Sigmoid colon (tissue), 4 donors: ENCODE measurements around the gene GRXCR2.

Experiments
- POLR2AphosphoS5 ChIP-seq, 4 donors: sonication (generic); formaldehyde crosslinking; IDR thresholded peaks; one replicate each; pipeline ENCODE4 v1.6.1; 2017; ENCODE audit warnings: antibody characterized with exemption in 4 of 4
- TF ChIP-seq, protein P1 (sequence below), 4 experiments: fragments of 450-650 bp in 3 of 4; fragments of 200-600 bp in 1 of 4; IDR thresholded peaks; one replicate each; pipeline ENCODE4 v1.5.1; 2016 to 2019; ENCODE audit warnings: antibody characterized with exemption in 4 of 4, mild to moderate bottlenecking in 3 of 4, moderate library complexity in 2 of 4

DNA sequence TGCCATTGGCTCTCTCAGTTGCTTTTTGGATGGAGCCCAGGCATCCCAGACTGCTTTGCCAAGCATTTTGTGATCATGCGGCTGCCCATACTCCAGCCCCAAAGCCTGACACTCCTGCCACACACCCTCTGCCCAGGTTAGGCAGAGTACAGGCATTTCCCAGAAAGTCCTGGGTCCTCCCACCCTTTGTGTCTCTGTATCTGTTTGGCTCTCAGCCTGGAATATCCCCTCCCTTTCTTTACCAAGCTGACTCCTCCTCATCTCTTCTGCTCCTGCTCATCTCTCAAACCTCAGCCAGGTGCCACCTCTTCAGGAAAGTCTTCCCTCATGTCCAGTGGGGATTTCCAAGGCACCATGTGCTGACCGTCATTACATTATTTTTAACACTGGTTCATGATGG is 49.2 kb upstream of the GRXCR2 start:
- TF ChIP-seq, protein P1, sequence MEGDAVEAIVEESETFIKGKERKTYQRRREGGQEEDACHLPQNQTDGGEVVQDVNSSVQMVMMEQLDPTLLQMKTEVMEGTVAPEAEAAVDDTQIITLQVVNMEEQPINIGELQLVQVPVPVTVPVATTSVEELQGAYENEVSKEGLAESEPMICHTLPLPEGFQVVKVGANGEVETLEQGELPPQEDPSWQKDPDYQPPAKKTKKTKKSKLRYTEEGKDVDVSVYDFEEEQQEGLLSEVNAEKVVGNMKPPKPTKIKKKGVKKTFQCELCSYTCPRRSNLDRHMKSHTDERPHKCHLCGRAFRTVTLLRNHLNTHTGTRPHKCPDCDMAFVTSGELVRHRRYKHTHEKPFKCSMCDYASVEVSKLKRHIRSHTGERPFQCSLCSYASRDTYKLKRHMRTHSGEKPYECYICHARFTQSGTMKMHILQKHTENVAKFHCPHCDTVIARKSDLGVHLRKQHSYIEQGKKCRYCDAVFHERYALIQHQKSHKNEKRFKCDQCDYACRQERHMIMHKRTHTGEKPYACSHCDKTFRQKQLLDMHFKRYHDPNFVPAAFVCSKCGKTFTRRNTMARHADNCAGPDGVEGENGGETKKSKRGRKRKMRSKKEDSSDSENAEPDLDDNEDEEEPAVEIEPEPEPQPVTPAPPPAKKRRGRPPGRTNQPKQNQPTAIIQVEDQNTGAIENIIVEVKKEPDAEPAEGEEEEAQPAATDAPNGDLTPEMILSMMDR (IDR thresholded peaks at IDR 0.05), result no peak
- TF ChIP-seq POLR2AphosphoS5 (IDR thresholded peaks at IDR 0.05), result no peak
